ENCODE data around the gene KCTD16. TPM values are rescaled to one million over a fixed set of nuclear protein-coding genes. Genes with fewer than 3 reads are reported as not detected.

Gene KCTD16
- 0.02 to 0.05 TPM (median 0.03 TPM) in 4 of 5 replicates, not detected in the other for total RNA-seq (2022; extraction: Qiagen RNA extraction)

DNA sequence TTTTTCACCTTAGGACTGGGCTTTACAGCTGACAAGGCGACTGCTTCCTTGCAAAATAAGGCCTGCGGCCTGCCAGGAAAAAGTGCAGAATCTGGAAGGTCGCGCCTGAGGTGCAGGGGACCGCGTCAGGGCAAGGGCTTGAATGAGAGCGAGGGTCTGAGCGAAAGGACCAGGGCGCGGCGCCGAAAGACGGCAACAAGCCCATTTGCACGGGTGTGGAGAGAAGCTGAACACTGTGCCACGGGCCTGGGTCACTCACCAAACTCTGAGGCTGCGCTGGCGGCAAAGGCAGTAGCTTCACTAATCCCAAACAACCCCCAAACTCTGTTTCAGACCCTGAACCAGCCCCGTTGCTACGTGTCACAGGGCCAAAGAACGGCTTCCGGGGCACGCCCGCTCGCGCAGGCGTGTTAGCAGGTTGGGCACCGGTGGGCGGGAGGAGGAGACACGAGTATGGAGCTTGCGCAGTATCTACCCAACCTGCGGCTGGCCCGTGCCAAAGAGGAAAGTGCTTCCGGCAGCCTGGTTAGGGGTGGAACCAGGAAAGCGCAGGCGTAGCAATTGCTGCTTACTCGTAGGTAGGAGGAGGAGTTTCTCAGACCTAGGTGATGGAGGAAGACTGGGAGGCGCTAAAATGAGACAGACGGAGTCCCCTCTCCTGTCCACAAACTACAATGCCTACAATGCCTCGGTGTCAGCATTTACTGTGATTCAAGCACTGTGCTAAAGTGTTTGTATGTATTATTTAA lies at the start of gene KCTD16, which contains the start of gene YIPF5:
KCTD16 (plus strand) TSS at position 598 of the 749 bp plus-strand sequence.
YIPF5 (minus strand) TSS at position 384 of the 749 bp plus-strand sequence. CDS start 704 bp downstream, outside the sequence.

Other genes starting within 250 kb of the KCTD16 start
- 69.8 to 80.3 TPM (median 76.7 TPM) in 5 replicates for gene YIPF5, start 214 bp upstream of the KCTD16 start, total RNA-seq (2022; extraction: Qiagen RNA extraction)

All from A549 treated with dexamethasone at 1 μM for 4 hours (cell line).